Dermis blood vessel endothelial cell (primary cell): ENCODE data around the gene HTRA1. TPM values are rescaled to one million over a fixed set of nuclear protein-coding genes. Genes with fewer than 3 reads are reported as not detected.
A peak's percentile ranks its signal among the peaks of the same experiment; 100 is the strongest.

Experiments
- DNase-seq: peaks from one replicate; pipeline ENCODE4 v3.0.0; 2010
- total RNA-seq: library from RNA; depleted of rRNA; stranded (reverse); fragments of >200 nt; gene quantifications from 2 replicates; pipeline ENCODE4 v1.2.3, GENCODE V29; 2014

Gene HTRA1
- total RNA-seq, 1 donor from 2014 or later = 117 TPM

- no peak for DNase-seq
Observed at GRCh38 chr10:122455376-122456079, 5.8 kb upstream of the HTRA1 start.

- peak; percentile 57 for DNase-seq
Observed at GRCh38 chr10:122457934-122458333, 3.4 kb upstream of the HTRA1 start.

- DNase-seq = no peak
Observed at GRCh38 chr10:122458693-122459092, 2.7 kb upstream of the HTRA1 start.

- no peak for DNase-seq
Observed at GRCh38 chr10:122459561-122460273, 1.6 kb upstream of the HTRA1 start.

- no peak for DNase-seq
Observed at GRCh38 chr10:122460891-122461293, 461 bp upstream of the HTRA1 start.

GRCh38 chr10:122461729-122462532, 578 bp downstream of the HTRA1 start:
- DNase-seq = peak; percentile 52

GRCh38 chr10:122462533-122463465, 1.4 kb downstream of the HTRA1 start:
- peak; percentile 47 for DNase-seq

GRCh38 chr10:122463466-122464249, 2.3 kb downstream of the HTRA1 start:
- DNase-seq = no peak

- DNase-seq = no peak
Observed at GRCh38 chr10:122464250-122464510, 2.8 kb downstream of the HTRA1 start.

GRCh38 chr10:122464586-122464985, 3.2 kb downstream of the HTRA1 start:
- DNase-seq = no peak

GRCh38 chr10:122465401-122466040, 4.2 kb downstream of the HTRA1 start:
- no peak for DNase-seq

GRCh38 chr10:122466951-122467381, 5.6 kb downstream of the HTRA1 start:
- DNase-seq = no peak

- no peak for DNase-seq
Observed at GRCh38 chr10:122467701-122468100, 6.3 kb downstream of the HTRA1 start.

GRCh38 chr10:122468307-122468925, 7.1 kb downstream of the HTRA1 start:
- DNase-seq = no peak

- DNase-seq = peak; percentile 75
Observed at GRCh38 chr10:122468926-122469781, 7.8 kb downstream of the HTRA1 start.

GRCh38 chr10:122469848-122470247, 8.5 kb downstream of the HTRA1 start:
- DNase-seq = no peak

- DNase-seq = no peak
Observed at GRCh38 chr10:122471531-122472177, 10.3 kb downstream of the HTRA1 start.

- no peak for DNase-seq
Observed at GRCh38 chr10:122473116-122473515, 11.8 kb downstream of the HTRA1 start.
